Esophagus muscularis mucosa (tissue), 4 donors: Measurements from ENCODE around the gene ATF5. TPM values are rescaled to one million over a fixed set of nuclear protein-coding genes. Genes with fewer than 3 reads are reported as not detected.

Source experiments
- DNase-seq: peaks from one replicate; pipeline ENCODE4 v3.0.0-alpha.2; 2017; ENCODE audit errors: extremely low spot score
- H3K27ac ChIP-seq, 4 donors: fragments of 200-600 bp; sonication (generic); replicated peaks in 1 of 4; 1 replicate in 3 of 4; 2 replicates in 1 of 4; pipeline ENCODE4 v1.5.1; 2016 to 2019; ENCODE audit warnings: mild to moderate bottlenecking in 1 of 4
- H3K27me3 ChIP-seq, 4 donors: fragments of 200-600 bp; sonication (generic); one replicate each; pipeline versions ENCODE4 v1.5.1 to v1.6.0; 2016 to 2019
- H3K36me3 ChIP-seq, 4 donors: fragments of 200-600 bp; sonication (generic); one replicate each; pipeline ENCODE4 v1.5.1; 2016 to 2019
- H3K4me1 ChIP-seq, 4 donors: fragments of 200-600 bp; sonication (generic); one replicate each; pipeline ENCODE4 v1.5.1; 2016 to 2019
- H3K4me3 ChIP-seq, 4 donors: fragments of 200-600 bp; sonication (generic); 1 replicate in 2 of 4; 2 replicates in 2 of 4; pipeline ENCODE4 v1.5.1; 2016 to 2019; ENCODE audit warnings: mild to moderate bottlenecking in 4 of 4, moderate library complexity in 1 of 4
- H3K9me3 ChIP-seq, 4 donors: fragments of 200-600 bp; sonication (generic); 1 replicate in 3 of 4; 2 replicates in 1 of 4; pipeline ENCODE4 v1.5.1; 2016 to 2019
- EP300 ChIP-seq: sonication (generic); formaldehyde crosslinking; IDR thresholded peaks from one replicate; pipeline ENCODE4 v1.6.1; 2017; ENCODE audit warnings: antibody characterized with exemption
- POLR2A ChIP-seq: fragments of 450-650 bp; IDR thresholded peaks from one replicate; pipeline ENCODE4 v1.6.1; 2017; ENCODE audit warnings: antibody characterized with exemption, moderate library complexity, mild to moderate bottlenecking, low read depth
- POLR2AphosphoS5 ChIP-seq, 2 donors: sonication (generic); formaldehyde crosslinking; IDR thresholded peaks; one replicate each; pipeline ENCODE4 v1.6.1; 2017; ENCODE audit warnings: antibody characterized with exemption in 2 of 2
- WGBS: methylation state at CpG from one replicate; pipeline ENCODE4 v1.1.5; 2018; 5-methylcytosine and 5-hydroxymethylcytosine counted together
- intact Hi-C: fragments of 100-400 bp; cut with DNase I; formaldehyde crosslinking; loops from one replicate; pipeline ENCODE4 v1.15.1; 2023
- total RNA-seq, 4 donors: library from RNA; depleted of rRNA; stranded (reverse); fragments of >200 nt; gene quantifications; one replicate each; pipeline versions ENCODE4 v1.1.0 to v1.2.1, GENCODE V29; 2016
- TF ChIP-seq, protein P1 (sequence below), 3 experiments: fragments of 200-600 bp in 2 of 3; fragments of 450-650 bp in 1 of 3; sonication (generic) in 2 of 3; IDR thresholded peaks; one replicate each; pipeline ENCODE4 v1.5.1; 2017 to 2019; ENCODE audit warnings: antibody characterized with exemption in 3 of 3, mild to moderate bottlenecking in 2 of 3, moderate library complexity in 1 of 3

Gene ATF5
- total RNA-seq, 4 donors from 2014 or later: 12.0 to 22.0 (median 14.4) TPM

DNA sequence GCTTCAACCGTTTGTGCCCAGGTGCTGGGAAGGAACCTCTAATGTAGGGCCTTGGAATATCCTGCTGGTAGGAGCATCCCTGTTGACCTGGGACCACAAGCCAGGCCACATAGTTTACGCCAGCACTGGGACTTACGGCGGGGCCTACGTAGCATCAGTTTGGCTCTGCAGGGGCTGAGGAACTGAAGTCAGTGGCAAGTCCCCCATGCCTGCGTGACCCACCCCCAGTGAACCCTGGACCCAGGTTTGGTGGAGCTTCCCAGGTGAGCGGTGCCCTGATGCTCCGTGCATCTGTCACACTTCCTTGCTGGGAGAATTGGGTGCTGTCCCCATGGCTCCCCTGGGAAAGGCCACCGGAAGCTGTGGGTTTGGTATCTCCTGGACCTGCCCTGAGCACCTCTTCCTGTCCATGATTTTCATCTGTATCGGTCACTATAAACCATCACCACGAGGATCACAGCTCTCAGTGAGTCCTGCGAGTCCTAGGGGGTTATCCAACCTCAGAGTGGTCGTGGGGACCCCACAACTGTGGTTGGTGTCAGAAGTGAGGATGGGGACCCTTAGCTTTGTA, 22.0 kb downstream of the ATF5 start:
- Histone ChIP-seq H3K4me3 (no peak overlapping the region), H3K36me3 (no peaks in the 10 kb centered on the region), H3K27me3 (peaks cover 0 to 46% (median 0%) of the 10 kb centered on the region in 4 donors), H3K9me3 (no peaks in the 10 kb centered on the region), H3K4me1 (peaks cover 6 to 25% (median 24%) of the 10 kb centered on the region in 4 donors), H3K27ac (no peak overlapping the region)
- WGBS: 81% methylated on average over 11 of the region's 13 CpGs
- DNase-seq: no peak
- intact Hi-C loops: no loop called here
- TF ChIP-seq POLR2A (no peak), POLR2AphosphoS5 (IDR thresholded peaks at IDR 0.05) (no peak), EP300 (no peak)
- TF ChIP-seq, protein P1, sequence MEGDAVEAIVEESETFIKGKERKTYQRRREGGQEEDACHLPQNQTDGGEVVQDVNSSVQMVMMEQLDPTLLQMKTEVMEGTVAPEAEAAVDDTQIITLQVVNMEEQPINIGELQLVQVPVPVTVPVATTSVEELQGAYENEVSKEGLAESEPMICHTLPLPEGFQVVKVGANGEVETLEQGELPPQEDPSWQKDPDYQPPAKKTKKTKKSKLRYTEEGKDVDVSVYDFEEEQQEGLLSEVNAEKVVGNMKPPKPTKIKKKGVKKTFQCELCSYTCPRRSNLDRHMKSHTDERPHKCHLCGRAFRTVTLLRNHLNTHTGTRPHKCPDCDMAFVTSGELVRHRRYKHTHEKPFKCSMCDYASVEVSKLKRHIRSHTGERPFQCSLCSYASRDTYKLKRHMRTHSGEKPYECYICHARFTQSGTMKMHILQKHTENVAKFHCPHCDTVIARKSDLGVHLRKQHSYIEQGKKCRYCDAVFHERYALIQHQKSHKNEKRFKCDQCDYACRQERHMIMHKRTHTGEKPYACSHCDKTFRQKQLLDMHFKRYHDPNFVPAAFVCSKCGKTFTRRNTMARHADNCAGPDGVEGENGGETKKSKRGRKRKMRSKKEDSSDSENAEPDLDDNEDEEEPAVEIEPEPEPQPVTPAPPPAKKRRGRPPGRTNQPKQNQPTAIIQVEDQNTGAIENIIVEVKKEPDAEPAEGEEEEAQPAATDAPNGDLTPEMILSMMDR (IDR thresholded peaks at IDR 0.05): no peak

DNA sequence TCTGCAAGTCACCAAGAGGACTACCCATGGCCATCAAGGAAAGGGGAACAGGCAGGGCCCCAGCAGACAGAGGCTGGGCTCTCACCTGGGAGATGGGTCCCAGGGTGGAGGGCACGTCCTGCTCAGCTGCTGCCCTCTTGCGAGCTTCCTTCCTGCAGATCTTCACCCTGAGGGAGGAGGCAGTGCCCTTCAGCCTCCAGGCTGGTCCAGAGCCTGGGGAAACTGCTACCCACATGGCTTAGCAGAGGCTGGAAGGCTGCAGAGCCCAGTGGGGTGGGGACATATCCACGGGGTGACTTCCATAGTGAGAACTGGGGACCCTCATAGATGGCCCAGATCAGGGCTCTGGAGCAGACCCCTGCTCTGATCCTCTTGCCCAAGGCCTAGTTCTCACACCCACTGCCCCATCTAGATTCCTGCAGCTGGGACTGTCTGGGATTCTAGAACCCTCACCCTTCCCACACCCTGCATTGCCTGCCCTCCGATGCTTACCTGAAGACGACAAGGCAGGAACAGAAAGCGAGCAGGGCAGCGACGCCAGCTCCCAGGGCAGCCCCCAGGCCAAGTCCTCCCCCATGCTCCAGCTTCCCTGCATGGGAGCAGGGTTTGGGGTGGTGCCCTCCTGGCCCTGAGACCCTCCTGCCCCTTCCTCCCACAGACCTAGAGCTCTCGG, 22.9 kb downstream of the ATF5 start:
- H3K4me1 ChIP-seq: peaks cover 6 to 25% (median 24%) of the 10 kb centered on the region in 4 donors
- H3K36me3 ChIP-seq: no peaks in the 10 kb centered on the region
- H3K4me3 ChIP-seq: no peak overlapping the region
- 74% methylated on average over 5 of the region's 9 CpGs for WGBS
- intact Hi-C loops: no loop called here
- no peaks in the 10 kb centered on the region for H3K9me3 ChIP-seq
- DNase-seq: no peak
- TF ChIP-seq POLR2AphosphoS5 (IDR thresholded peaks at IDR 0.05): no peak
- TF ChIP-seq POLR2A: no peak
- TF ChIP-seq, protein P1 (IDR thresholded peaks at IDR 0.05): no peak
- no peak for TF ChIP-seq EP300
- peaks cover 0 to 44% (median 0%) of the 10 kb centered on the region in 4 donors for H3K27me3 ChIP-seq
- H3K27ac ChIP-seq: no peak overlapping the region

DNA sequence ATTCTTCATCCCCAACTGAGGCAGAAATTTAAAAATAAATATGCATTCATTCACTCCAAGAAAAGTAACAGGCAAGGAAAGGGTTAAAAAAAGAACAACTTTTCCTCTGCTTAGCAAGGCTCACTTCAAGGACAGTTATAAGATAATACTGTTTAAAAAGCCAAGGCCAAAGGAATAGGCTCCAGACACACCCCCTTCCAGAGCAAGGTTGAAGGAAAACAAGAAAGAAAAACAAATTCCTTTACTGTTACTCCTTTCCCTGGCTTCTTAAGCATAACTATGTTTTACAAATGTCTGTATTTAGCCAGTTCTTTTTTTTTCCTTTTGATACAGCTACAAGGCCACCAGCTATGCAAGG, 23.5 kb downstream of the ATF5 start:
- no peak overlapping the region for H3K27ac ChIP-seq
- no peaks in the 10 kb centered on the region for H3K9me3 ChIP-seq
- peaks cover 0 to 39% (median 0%) of the 10 kb centered on the region in 4 donors for H3K27me3 ChIP-seq
- peaks cover 6 to 25% (median 24%) of the 10 kb centered on the region in 4 donors for H3K4me1 ChIP-seq
- no peak overlapping the region for H3K4me3 ChIP-seq
- intact Hi-C loops: no loop called here
- no peak for TF ChIP-seq EP300
- TF ChIP-seq, protein P1 (IDR thresholded peaks at IDR 0.05): no peak
- no peak for TF ChIP-seq POLR2A
- no peak for TF ChIP-seq POLR2AphosphoS5 (IDR thresholded peaks at IDR 0.05)
- H3K36me3 ChIP-seq: no peaks in the 10 kb centered on the region
- no peak for DNase-seq

DNA sequence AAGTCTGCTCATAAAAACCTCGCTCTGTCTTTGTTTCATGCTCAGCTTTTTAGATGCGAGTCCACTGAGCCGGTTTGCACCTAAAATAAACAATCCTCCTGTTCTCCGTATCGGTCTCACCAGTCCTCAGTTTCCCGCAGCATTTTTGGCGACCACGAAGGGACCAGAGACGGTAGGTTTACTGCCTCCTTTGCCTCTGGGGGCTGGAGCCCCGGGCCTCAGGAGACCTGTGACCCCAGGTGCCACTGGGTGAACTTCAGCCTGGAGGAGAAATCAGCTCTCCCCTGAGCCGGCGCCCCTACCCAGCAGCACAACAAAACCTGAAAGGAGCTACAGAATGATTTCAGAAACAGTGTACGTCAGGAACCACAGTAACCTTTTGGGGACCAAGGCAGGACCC, 23.9 kb downstream of the ATF5 start:
- H3K27ac ChIP-seq: no peak overlapping the region
- peaks cover 0 to 36% (median 0%) of the 10 kb centered on the region in 4 donors for H3K27me3 ChIP-seq
- WGBS: 62% methylated on average over 13 of the region's 13 CpGs
- H3K9me3 ChIP-seq: no peaks in the 10 kb centered on the region
- peaks cover 6 to 25% (median 24%) of the 10 kb centered on the region in 4 donors for H3K4me1 ChIP-seq
- TF ChIP-seq POLR2AphosphoS5 (IDR thresholded peaks at IDR 0.05) (no peak), EP300 (no peak), POLR2A (no peak)
- TF ChIP-seq, protein P1 (IDR thresholded peaks at IDR 0.05): no peak
- intact Hi-C loops: no loop called here
- no peaks in the 10 kb centered on the region for H3K36me3 ChIP-seq
- no peak for DNase-seq
- no peak overlapping the region for H3K4me3 ChIP-seq
